Measurements from ENCODE around the gene CD47. TPM values are rescaled to one million over a fixed set of nuclear protein-coding genes. Genes with fewer than 3 reads are reported as not detected.

Gene CD47
- total RNA-seq, 3 donors from 2014 or later: 68.5 to 83.0 (median 73.2) TPM

GRCh38 chr3:108036984-108037741 lies 53.7 kb downstream of the CD47 start:
- DNase-seq (peak in 1 of 3 donors; percentile 23), ATAC-seq (peak; percentile 43)
- H3K4me3 ChIP-seq: no peak overlapping the region
- H3K36me3 ChIP-seq (ENCODE audit: low read depth): no peaks in the 10 kb centered on the region
- intact Hi-C loops (cut with DNase I, micrococcal nuclease): no loop called here
- no peaks in the 10 kb centered on the region for H3K9me3 ChIP-seq
- TF ChIP-seq CTCF (IDR thresholded peaks at IDR 0.05): no peak
- H3K4me1 ChIP-seq (ENCODE audit: low read depth): no peaks in the 10 kb centered on the region

- DNase-seq: no peak
- no peak for TF ChIP-seq CTCF (IDR thresholded peaks at IDR 0.05)
- ATAC-seq: no peak
- no peak overlapping the region for H3K4me3 ChIP-seq
- H3K4me1 ChIP-seq (ENCODE audit: low read depth): no peaks in the 10 kb centered on the region
- H3K9me3 ChIP-seq: no peaks in the 10 kb centered on the region
- H3K36me3 ChIP-seq (ENCODE audit: low read depth): no peaks in the 10 kb centered on the region
- intact Hi-C loops (cut with DNase I, micrococcal nuclease): no loop called here
Measured at GRCh38 chr3:108036401-108036800, 54.4 kb downstream of the CD47 start.

- no peaks in the 10 kb centered on the region for H3K4me1 ChIP-seq (ENCODE audit: low read depth)
- no peaks in the 10 kb centered on the region for H3K9me3 ChIP-seq
- ATAC-seq (peak; percentile 24), DNase-seq (no peak)
- no peak overlapping the region for H3K4me3 ChIP-seq
- TF ChIP-seq CTCF (IDR thresholded peaks at IDR 0.05): no peak
- intact Hi-C loops (cut with DNase I, micrococcal nuclease): no loop called here
- no peaks in the 10 kb centered on the region for H3K36me3 ChIP-seq (ENCODE audit: low read depth)
Measured at GRCh38 chr3:108035751-108036150, 55.1 kb downstream of the CD47 start.

GRCh38 chr3:108031895-108032294 lies 58.9 kb downstream of the CD47 start:
- no peak for TF ChIP-seq CTCF (IDR thresholded peaks at IDR 0.05)
- no peaks in the 10 kb centered on the region for H3K9me3 ChIP-seq
- no peak overlapping the region for H3K4me3 ChIP-seq
- no peaks in the 10 kb centered on the region for H3K4me1 ChIP-seq (ENCODE audit: low read depth)
- intact Hi-C loops (cut with DNase I, micrococcal nuclease): no loop called here
- DNase-seq (no peak), ATAC-seq (no peak)
- H3K36me3 ChIP-seq (ENCODE audit: low read depth): no peaks in the 10 kb centered on the region

- ATAC-seq (no peak), DNase-seq (no peak)
- no peaks in the 10 kb centered on the region for H3K4me1 ChIP-seq (ENCODE audit: low read depth)
- no peak for TF ChIP-seq CTCF (IDR thresholded peaks at IDR 0.05)
- no peaks in the 10 kb centered on the region for H3K9me3 ChIP-seq
- intact Hi-C loops (cut with DNase I, micrococcal nuclease): no loop called here
- no peaks in the 10 kb centered on the region for H3K36me3 ChIP-seq (ENCODE audit: low read depth)
- no peak overlapping the region for H3K4me3 ChIP-seq
Measured at GRCh38 chr3:108030960-108031359, 59.9 kb downstream of the CD47 start.

Measured in mucosa of descending colon (tissue), 3 donors.